OCI-LY1 (cell line): ENCODE data around the gene INHBC.

Experiments used
- EZH2 ChIP-seq: fragments of 200-600 bp; sonication (generic), shearing (Covaris generic); IDR thresholded peaks from 2 replicates; pipeline ENCODE4 v1.8.0; 2017; ENCODE audit warnings: borderline replicate concordance, mixed run types, mild to moderate bottlenecking, antibody characterized with exemption, low read length, moderate library complexity, mixed read lengths
- TF ChIP-seq, protein P1 (sequence below): fragments of 200-600 bp; sonication (generic), shearing (Covaris generic); IDR thresholded peaks from 2 replicates; pipeline ENCODE4 v1.5.1; 2017; ENCODE audit warnings: mild to moderate bottlenecking, antibody characterized with exemption, low read length, moderate library complexity, mixed read lengths

DNA sequence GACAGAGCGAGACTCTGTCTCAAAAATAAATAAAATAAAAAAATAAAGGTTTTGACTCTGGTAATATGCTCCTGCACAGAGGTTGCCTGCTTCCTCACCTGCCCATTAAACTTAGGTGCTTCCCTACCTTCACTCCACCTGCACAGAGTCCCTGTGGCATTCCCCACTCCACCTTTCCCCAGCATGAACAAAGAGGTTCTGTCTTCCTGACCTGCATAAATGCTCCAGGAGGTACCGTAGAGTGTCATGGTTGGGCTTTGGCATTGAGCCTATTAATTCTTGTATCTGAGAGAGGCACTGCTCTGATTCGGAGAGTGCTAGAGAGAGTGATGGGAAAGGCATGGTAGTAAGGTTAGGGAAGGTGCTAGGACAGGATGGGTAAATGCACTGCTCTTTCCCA is 38.8 kb downstream of the INHBC start:
- TF ChIP-seq EZH2 = no peak
- TF ChIP-seq, protein P1, sequence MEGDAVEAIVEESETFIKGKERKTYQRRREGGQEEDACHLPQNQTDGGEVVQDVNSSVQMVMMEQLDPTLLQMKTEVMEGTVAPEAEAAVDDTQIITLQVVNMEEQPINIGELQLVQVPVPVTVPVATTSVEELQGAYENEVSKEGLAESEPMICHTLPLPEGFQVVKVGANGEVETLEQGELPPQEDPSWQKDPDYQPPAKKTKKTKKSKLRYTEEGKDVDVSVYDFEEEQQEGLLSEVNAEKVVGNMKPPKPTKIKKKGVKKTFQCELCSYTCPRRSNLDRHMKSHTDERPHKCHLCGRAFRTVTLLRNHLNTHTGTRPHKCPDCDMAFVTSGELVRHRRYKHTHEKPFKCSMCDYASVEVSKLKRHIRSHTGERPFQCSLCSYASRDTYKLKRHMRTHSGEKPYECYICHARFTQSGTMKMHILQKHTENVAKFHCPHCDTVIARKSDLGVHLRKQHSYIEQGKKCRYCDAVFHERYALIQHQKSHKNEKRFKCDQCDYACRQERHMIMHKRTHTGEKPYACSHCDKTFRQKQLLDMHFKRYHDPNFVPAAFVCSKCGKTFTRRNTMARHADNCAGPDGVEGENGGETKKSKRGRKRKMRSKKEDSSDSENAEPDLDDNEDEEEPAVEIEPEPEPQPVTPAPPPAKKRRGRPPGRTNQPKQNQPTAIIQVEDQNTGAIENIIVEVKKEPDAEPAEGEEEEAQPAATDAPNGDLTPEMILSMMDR = no peak
